Right ventricle myocardium superior (tissue), 1 donor: ENCODE data around the gene PDP2. TPM values are rescaled to one million over a fixed set of nuclear protein-coding genes. Genes with fewer than 3 reads are reported as not detected.
"Not testable (repeated sequence)": the region's sequence is repeated elsewhere in the genome, so short reads cannot be mapped to it uniquely, and the experiment has no call there.

ENCODE experiments used
- ATAC-seq: fragments of 200-7000 bp; cut with Tn5 transposase; one replicate; pipeline ENCODE4 v1.9.1; 2020; ENCODE audit warnings: mild to moderate bottlenecking; ENCODE audit not compliant: poor library complexity
- DNase-seq: peaks from one replicate; pipeline ENCODE4 v3.0.0-alpha.2; 2020
- intact Hi-C: fragments of 100-400 bp; cut with DNase I; formaldehyde crosslinking; loops from one replicate; pipeline ENCODE4 v1.11.2; 2022
- total RNA-seq: library from RNA; stranded (reverse); fragmentation: NEBNext Ultra II Directional; extraction: Animal tissue kit (Norgen Biotek cat#: 25700); gene quantifications from one replicate; pipeline ENCODE4 v1.2.1, GENCODE V29; 2021
- donor health status: DM: no; HTN: yes; CAD: no; lungs with severe emphysema.

The PDP2 gene
- total RNA-seq, 1 donor from 2014 or later, result 3.3 TPM

DNA sequence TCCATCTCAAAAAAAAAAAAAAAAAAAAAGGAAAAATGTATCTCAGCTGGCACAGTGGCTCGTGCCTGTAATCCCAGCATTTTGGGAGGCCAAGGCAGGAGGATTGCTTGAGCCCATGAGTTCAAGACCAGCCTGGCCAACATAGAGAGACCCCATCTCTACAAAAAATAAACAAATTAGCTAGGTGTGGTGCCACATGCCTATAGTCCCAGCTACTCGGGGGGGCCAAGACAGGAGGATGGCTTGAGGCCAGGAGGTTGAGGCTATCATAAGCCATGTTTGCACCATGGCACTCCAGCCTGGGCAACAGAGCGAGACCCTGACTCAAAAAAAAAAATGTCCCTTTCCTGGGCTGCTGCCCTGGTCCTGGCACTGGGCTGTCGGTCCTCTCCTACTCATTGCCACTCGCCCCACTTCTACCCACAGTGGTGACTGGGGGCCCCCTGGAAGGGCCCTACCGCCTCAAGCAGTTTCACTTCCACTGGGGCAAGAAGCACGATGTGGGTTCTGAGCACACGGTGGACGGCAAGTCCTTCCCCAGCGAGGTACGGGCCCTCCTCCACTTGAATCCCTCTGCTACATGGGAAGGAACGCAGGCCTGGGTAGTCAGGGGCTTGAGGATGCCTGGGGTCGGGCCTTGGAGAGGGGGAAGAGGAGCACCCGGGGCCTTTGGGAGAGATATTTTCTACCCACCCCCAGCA lies 30.1 kb upstream of the PDP2 start:
- intact Hi-C loops, result no loop called here
- no peak for DNase-seq

DNA sequence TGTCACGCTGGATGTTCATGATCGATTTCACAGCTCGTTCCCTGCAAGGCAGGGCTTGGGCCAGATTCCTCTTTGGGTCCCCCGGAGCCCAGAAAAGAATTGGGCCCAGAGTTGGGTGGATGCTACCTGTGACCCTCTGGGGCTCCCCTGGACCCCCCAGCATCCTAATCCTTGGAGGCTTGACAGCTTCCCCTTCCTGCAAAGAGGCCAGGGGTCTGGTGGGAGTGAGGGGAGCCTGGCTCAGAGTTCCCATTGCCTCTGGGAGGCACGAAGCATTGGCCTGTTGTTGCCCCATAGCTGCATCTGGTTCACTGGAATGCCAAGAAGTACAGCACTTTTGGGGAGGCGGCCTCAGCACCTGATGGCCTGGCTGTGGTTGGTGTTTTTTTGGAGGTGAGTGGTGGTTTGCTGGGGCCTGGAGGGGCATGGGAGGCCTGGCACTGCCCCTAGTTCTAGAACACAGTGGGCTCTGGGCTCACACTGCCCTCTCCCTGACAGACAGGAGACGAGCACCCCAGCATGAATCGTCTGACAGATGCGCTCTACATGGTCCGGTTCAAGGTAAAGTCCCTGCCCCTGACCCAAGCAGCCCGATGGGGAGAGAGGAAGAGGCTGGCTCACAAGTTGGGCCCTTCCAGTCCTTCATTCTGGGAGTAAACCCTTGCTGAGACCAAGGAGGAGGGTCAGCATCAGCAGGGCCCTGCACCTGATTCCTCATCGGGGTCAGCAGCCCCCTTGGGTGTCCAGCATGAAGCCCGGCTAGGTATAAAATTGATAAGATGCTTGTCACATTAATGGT lies 28.9 kb upstream of the PDP2 start:
- DNase-seq (no peak), ATAC-seq (no peak)
- intact Hi-C loops, result no loop called here

More for the DNA sequence above, 30.1 kb upstream of the PDP2 start:
- no peak for ATAC-seq

DNA sequence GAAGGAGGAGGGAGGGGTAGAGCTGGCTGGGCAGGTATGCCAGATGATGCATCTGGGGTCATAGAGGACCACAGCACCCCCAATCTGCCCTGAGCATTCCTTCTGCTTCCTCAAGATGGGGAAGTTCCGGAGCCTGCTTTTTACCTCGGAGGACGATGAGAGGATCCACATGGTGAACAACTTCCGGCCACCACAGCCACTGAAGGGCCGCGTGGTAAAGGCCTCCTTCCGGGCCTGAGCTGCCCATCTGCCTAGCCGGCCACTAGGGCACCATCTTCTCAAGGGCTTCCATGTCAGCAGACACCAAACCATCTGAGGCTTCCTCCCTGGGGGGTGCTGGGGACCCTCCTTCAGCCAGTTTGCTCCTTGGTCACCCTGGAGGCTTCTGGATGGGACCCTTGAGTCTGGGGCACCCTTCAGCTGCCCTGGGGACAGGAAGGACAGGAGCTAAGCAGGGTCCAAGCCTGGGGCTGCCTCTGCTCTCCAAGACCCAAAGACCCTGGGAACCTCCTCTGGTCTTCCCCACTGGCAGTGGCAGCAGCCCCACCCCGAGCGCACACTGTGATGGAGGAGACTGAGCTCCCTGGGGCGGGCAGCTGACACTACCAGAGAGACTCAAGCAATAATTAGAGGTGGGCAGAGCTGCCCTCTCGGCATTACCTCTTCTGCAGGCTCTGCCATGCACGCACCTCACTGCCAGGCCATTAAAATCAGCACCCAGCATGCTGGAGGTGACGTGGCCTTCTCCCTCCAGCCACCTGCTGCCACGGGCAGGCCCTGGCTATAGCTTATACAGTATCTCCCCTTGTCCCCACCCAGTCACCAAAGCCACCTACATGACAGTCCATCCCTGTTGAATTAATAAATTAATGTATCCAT lies 26.8 kb upstream of the PDP2 start:
- DNase-seq (no peak), ATAC-seq (no peak)
- intact Hi-C loops, result no loop called here

DNA sequence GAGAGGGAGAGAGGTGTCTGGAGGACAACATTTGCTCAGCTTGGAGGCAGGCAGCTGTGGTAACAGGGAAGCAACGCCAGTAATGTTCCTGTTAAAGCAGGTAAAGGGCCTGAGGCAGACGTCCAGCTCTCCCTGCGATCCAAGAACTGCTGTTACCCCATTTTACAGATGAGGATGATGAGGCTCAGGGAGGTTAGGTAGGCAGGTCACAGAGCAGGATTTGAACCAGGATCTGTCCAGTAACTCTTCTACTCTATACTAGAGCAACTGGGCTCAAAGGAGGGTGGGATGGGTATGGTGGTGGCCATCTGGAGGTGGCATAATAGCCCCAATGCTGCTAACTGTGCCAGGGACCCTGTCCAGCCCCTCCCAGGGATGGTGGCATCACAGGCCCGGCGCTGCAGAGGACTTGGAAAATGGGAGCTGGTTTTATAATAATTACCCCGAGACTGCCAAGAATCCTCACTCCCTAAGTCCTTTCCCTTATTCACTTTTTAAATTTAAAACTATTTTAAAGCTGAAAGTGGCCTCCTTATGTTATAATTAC lies 24.1 kb upstream of the PDP2 start:
- no peak for ATAC-seq
- intact Hi-C loops, result no loop called here

DNA sequence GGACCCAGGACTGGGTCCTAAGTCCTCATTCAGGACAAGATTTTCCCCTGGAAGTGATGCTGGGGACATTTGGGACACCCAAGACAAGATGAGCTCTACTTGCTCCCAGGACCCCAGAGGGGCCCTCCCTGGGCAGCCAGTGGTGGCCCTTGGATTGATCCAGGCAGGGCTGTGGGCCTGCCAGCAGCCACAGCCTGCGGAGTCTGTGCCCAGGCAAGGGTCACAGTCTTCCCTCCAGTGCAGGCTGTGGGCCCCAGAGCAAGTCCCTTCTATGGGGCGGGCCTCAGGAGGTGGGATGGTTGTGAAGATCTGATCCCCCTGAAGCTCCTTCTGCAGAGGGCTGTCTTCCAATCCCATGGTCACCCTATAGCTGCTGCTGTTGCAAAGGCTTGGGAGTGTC lies 23.5 kb upstream of the PDP2 start:
- intact Hi-C loops, result no loop called here
- DNase-seq, result no peak
- no peak for ATAC-seq

More for the DNA sequence above, 24.1 kb upstream of the PDP2 start:
- DNase-seq, result no peak

DNA sequence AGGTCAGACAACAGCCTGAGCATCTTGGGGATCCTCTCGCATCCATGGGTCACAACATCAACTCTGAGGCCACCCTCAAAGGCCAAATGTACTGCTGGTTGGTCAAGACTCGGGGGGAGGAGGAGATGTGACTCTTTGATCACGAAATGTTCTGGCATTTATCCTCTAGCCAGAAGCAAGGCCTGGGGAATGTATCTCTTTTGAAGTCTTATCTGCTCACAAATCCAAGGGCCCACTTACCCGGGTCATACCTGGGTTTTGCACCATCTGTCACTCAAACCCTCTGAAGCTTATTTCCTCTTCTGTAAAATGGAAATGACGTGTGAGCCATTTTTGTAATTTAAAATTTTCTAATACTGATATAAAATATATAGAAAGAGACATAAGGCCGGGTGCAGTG lies 22.9 kb upstream of the PDP2 start:
- intact Hi-C loops, result no loop called here

DNA sequence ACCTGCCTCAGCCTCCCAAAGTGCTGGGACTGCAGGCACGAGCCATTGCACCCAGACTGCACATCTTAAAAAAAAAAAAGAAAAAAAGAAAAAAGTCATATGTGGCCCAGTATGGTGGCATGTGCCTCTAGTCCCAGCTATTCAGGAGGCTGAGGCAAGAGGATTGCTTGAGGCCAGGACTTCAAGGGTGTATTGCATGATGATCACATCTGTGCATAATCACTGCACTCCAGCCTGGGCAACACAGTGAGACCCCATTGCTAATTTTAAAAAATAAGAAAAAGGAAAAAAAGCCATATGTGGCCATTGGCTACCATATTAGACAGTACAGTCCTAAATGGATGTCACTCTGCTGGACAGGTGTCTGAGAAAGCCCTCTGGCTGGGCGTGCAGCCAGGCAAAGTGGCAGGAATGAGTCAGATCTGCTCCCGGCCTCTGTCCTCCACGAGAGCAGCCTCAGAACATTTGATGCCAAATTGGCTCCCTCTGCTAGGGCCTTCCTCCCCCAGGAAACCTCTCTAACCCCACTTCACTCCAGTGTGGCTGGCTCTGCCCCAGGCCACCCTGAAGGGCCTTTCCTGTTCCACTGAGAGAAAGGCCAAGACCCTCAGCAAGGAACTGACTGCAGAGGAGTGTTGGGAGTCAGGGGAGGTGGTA lies 21.4 kb upstream of the PDP2 start:
- peak; percentile 90 for ATAC-seq
- peak; percentile 79 for DNase-seq
- intact Hi-C loops, result no loop called here

More for the DNA sequence above, 22.9 kb upstream of the PDP2 start:
- DNase-seq (no peak), ATAC-seq (no peak)

DNA sequence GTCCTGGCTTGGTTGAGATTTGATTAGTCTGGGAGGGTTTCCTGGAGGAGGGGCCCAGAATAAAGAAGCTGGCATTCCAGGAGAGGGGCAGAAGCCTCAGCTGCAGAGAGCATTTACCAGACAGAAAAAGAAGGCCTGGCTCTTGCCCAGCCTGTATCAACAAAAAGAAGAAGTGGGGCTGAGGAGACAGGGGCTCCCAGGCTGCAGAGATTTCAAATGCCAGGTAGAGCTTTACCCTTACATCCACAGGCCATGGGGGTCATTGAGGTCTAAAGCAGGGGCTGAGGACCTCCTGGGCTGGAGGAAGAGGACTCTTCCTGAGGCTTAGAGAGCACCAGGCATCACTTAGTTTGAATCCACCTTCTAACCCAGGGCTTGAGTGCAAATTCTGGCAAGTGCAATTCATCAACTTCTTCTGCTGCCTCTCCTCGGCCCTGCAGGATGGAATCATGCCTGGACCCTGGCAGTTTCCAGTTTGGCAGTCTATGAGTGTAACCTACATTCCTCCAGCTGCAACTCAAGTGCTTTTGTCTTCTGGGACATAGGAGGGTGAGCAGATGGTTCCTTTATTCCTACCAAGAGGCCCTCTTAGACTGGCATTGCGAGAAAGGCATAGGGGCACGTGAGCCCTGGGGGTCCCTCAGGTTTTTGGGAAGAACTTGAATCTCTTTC lies 20.8 kb upstream of the PDP2 start:
- intact Hi-C loops, result no loop called here
- ATAC-seq, result peak; percentile 24
- DNase-seq, result no peak

DNA sequence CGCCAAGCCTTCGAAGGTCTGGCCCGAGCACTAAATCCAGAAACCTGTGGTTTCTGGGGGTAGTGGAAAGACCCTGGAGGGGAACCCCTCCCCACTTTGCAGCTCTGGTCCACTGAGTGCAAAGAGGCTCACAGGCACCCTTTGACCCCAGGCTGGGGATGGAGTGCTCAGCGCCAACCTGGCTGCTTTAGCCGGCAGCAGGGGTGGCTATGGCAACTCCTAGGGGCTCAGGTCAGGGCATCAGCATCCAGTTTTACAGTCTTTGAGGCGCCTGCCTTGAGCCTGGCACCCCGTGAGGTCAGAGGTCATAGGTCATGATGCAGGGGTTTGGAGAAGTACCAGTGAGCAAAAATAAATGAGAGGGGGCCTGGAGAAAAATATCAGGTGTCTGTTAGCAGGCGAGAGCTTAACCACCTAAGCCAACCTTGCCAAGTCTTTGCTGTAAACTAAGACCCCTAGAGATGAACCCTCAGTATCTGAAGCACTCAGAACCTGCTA lies 18.2 kb upstream of the PDP2 start:
- ATAC-seq (no peak), DNase-seq (no peak)
- intact Hi-C loops, result no loop called here

DNA sequence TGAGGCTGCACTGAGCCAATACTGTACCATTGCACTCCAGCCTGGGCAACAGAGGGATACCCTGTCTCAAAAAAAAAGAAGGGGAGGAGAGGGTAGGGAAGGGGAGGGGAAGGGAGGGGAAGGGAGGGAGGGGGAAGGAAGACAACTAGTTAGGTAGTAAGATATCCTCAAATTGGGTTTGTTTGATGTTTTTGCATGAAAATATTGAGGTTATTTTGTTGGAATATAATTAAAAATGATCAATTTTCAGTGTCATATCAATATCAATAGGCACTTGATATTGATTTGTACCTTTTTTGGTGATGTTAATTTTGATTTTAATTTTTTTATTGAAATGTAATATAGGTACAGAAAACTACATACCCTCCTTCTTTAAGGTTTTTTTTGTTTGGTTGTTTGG lies 16.6 kb upstream of the PDP2 start:
- ATAC-seq (no peak), DNase-seq (no peak)
- intact Hi-C loops, result no loop called here

DNA sequence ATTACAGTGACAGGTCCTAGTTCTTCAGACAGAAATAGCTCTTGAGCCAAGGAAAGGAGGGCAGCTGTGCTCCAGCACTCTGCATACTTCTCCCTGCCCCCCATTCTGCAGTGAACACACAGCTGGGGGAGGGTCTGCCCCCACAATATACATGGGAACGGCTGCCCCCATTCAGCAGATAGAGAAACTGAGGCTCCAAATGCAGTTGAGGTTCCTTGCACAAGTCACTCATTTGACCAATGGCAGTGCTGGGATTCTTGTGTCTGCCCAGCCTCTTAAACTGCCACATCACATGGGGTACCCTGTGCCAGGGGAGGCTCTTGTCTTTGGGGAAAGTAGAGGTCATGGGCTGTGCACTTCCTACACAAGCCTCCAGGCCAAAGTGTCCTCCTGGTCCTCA lies 10.9 kb upstream of the PDP2 start:
- intact Hi-C loops, result loop anchor here (5.0 kb wide), 2 partner anchors 37 to 262 kb away; partner anchors contain the start of gene NAE1
- ATAC-seq (no peak), DNase-seq (no peak)

DNA sequence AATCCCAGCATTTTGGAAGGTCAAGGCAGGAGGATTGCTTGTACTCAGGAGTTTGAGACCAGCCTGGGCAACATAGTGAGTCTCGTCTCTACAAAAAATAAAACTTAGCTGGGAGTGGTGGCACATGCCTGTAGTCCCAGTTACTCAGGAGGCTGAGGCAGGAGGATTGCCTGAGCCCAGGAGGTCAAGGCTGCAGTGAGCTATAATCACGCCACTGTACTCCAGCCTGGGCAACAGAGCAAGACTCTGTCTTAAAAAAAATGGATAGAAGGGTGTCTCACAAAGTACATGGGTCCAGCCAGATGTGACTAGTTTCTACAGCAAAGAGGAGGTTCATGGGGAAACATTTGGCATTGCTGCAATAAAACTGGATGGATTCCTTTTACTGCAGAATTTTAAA lies 9.0 kb upstream of the PDP2 start:
- not testable (repeated sequence) for ATAC-seq, DNase-seq
- intact Hi-C loops, result loop anchor here (5.0 kb wide), 1 partner anchor 144 kb away; no protein-coding TSS in a partner anchor

DNA sequence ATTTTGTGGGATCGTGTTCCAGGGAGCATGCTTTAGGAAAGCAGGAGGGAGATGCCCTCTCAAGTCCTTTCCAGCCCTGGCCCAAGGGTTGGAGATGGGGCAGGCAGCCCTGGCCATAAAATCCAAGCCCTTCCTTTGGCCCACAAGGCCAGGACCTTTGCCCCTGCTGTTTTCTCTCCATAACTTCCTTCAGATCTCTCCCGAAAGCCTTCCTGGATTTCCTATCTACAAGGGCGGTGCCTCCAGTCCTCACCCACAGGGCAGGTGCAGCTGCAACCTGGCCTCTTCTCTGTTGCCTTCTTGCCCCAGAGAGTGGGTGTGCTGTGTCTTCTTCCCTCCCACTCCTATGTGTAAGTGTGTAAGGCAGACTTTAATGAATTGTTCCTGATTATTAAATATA lies 8.5 kb upstream of the PDP2 start:
- DNase-seq, result no peak
- intact Hi-C loops, result loop anchor here (5.0 kb wide), 1 partner anchor 145 kb away; no protein-coding TSS in a partner anchor

DNA sequence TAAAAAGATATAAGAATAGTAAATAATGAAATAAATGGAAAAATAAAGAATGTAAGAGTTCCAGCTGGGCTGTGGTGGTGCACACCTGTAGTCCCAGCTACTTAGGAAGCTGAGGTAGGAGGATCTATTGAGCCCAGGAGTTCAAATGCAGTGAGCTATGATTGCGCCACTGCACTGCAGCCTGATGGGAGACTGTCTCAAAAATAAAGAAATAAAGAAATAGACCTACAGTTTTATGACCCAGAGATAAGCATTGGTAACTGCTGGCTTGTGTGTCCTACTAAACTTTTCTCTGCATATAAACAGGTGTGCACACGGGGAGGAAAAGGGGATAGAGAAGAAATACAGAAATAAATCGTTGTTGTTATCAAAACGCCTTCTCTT lies 7.8 kb upstream of the PDP2 start:
- ATAC-seq (no peak), DNase-seq (no peak)
- intact Hi-C loops, result loop anchor here (5.0 kb wide), 1 partner anchor 145 kb away; no protein-coding TSS in a partner anchor

More for the DNA sequence above, 8.5 kb upstream of the PDP2 start:
- ATAC-seq, result no peak

DNA sequence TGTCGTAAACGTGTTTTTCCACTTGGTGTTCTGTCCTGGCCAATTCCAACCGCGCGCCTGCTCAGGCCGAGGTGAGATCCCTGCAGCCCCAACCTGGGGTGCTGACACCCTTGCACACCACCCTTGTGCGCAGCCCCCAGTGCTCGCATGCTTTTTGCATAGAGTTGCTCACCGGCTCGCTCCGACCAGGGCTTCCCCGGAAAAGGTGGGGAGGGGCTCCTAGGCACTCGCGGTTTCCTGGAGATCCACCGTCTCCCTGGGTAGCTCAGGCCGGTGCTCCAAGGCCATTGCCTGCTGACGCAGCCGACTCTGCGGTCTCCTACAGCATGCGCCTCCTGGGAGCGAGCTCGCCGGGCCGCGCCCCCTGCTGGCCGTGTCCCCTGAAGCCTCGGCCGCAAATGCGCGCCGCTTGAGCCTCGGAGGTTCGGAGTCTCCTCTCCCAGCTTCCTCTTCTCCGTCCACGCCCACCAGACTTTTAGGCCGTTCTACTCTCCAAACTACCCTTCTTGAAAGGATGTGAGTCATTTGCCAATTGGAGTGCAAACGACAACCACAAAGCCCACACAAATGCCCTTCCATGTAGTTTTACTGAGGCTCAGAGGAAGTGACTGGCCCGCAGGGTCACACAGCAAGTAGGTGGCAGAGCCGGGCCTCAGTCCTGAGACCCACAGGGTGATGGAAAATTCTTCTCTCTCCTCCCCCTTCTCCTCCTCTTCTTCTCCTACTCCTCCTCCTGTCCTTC lies 7.2 kb upstream of the PDP2 start:
- intact Hi-C loops, result loop anchor here (5.0 kb wide), 1 partner anchor 146 kb away; no protein-coding TSS in a partner anchor
- DNase-seq (peak; percentile 95), ATAC-seq (peak; percentile 96)

DNA sequence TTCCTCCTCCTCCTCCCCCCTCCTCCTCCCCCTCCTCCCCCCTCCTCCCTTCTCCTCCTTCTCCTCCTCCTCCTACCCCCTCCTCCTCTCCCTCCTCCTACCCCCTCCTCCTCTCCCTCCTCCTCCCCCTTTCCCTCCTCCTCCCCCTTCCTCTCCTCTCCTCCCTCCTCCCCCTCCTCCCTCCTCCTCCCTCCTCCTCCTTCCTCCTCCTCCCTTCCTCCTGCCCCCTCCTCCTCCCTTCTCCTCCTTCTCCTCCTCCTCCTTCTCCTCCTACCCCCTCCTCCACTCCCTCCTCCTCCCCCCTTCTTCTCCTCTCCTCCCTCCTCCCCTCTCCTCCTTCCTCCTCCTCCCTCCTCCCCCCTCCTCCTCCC lies 6.6 kb upstream of the PDP2 start:
- intact Hi-C loops, result loop anchor here (5.0 kb wide), 1 partner anchor 146 kb away; no protein-coding TSS in a partner anchor
- no peak for ATAC-seq
- DNase-seq, result no peak
